ENCODE results near the gene ILF2. TPM values are rescaled to one million over a fixed set of nuclear protein-coding genes. Genes with fewer than 3 reads are reported as not detected.

Gene ILF2
- total and polyA plus RNA-seq, 2 of the 13 experiments (the other 11 are each of a cell fraction or from before 2014, with no cell fraction given) = 292 to 366 TPM

GRCh38 chr1:153626904-153627714 lies 43.7 kb downstream of the ILF2 start, which contains the start of gene S100A13 (continued):
- TF ChIP-seq, protein P1, sequence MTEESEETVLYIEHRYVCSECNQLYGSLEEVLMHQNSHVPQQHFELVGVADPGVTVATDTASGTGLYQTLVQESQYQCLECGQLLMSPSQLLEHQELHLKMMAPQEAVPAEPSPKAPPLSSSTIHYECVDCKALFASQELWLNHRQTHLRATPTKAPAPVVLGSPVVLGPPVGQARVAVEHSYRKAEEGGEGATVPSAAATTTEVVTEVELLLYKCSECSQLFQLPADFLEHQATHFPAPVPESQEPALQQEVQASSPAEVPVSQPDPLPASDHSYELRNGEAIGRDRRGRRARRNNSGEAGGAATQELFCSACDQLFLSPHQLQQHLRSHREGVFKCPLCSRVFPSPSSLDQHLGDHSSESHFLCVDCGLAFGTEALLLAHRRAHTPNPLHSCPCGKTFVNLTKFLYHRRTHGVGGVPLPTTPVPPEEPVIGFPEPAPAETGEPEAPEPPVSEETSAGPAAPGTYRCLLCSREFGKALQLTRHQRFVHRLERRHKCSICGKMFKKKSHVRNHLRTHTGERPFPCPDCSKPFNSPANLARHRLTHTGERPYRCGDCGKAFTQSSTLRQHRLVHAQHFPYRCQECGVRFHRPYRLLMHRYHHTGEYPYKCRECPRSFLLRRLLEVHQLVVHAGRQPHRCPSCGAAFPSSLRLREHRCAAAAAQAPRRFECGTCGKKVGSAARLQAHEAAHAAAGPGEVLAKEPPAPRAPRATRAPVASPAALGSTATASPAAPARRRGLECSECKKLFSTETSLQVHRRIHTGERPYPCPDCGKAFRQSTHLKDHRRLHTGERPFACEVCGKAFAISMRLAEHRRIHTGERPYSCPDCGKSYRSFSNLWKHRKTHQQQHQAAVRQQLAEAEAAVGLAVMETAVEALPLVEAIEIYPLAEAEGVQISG (CRISPR knock-in tag; IDR thresholded peaks at IDR 0.05) = no peak; the same call in 1 of the 2 replicates
- TF ChIP-seq ETV6 (CRISPR knock-in tag; conservative IDR thresholded peaks at IDR 0.05) = no peak
- TF ChIP-seq ZNF264 (CRISPR knock-in tag; IDR thresholded peaks at IDR 0.05) = no peak
- TF ChIP-seq ARNT (IDR thresholded peaks at IDR 0.05) = no peak
- TF ChIP-seq ZNF790 (CRISPR knock-in tag; IDR thresholded peaks at IDR 0.05; ENCODE audit: borderline replicate concordance) = peak; percentile 42; the same call in 1 of the 2 replicates
- TF ChIP-seq, protein P2, sequence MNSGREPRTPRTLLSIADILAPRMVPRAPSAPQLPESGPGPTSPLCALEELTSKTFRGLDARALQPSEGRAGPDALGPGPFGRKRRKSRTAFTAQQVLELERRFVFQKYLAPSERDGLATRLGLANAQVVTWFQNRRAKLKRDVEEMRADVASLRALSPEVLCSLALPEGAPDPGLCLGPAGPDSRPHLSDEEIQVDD (CRISPR knock-in tag; IDR thresholded peaks at IDR 0.05; ENCODE audit: borderline replicate concordance) = 0 out of 2 replicates have a peak, but pooled peaks have one; percentile 27
- TF ChIP-seq MIER3 (CRISPR knock-in tag; IDR thresholded peaks at IDR 0.05; ENCODE audit: borderline replicate concordance) = peak; percentile 35; the same call in 1 of the 2 replicates
- no peak; the same call in 1 of the 2 replicates for TF ChIP-seq MEF2D (CRISPR knock-in tag; IDR thresholded peaks at IDR 0.05)
- peak; percentile 96 for TF ChIP-seq SIX4 (CRISPR knock-in tag; IDR thresholded peaks at IDR 0.05)
- no peak for TF ChIP-seq SMAD9 (CRISPR knock-in tag; IDR thresholded peaks at IDR 0.05)
- TF ChIP-seq, protein P3, sequence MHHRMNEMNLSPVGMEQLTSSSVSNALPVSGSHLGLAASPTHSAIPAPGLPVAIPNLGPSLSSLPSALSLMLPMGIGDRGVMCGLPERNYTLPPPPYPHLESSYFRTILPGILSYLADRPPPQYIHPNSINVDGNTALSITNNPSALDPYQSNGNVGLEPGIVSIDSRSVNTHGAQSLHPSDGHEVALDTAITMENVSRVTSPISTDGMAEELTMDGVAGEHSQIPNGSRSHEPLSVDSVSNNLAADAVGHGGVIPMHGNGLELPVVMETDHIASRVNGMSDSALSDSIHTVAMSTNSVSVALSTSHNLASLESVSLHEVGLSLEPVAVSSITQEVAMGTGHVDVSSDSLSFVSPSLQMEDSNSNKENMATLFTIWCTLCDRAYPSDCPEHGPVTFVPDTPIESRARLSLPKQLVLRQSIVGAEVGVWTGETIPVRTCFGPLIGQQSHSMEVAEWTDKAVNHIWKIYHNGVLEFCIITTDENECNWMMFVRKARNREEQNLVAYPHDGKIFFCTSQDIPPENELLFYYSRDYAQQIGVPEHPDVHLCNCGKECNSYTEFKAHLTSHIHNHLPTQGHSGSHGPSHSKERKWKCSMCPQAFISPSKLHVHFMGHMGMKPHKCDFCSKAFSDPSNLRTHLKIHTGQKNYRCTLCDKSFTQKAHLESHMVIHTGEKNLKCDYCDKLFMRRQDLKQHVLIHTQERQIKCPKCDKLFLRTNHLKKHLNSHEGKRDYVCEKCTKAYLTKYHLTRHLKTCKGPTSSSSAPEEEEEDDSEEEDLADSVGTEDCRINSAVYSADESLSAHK (CRISPR knock-in tag; IDR thresholded peaks at IDR 0.05; ENCODE audit: borderline replicate concordance) = no peak
- no peak for TF ChIP-seq ZNF75D (CRISPR knock-in tag; IDR thresholded peaks at IDR 0.05; ENCODE audit: borderline replicate concordance)
- peak; percentile 23 for TF ChIP-seq CBX1 (IDR thresholded peaks at IDR 0.05; ENCODE audit: low read depth)
- no peak for TF ChIP-seq ATAD3A (CRISPR knock-in tag; IDR thresholded peaks at IDR 0.05)
- TF ChIP-seq REXO4 (CRISPR knock-in tag; IDR thresholded peaks at IDR 0.05; ENCODE audit: borderline replicate concordance) = no peak
- no peak for TF ChIP-seq GLMP (CRISPR knock-in tag; IDR thresholded peaks at IDR 0.05; ENCODE audit: borderline replicate concordance)
- no peak for TF ChIP-seq IRF2 (CRISPR knock-in tag; IDR thresholded peaks at IDR 0.05)
- no peak for TF ChIP-seq ZFP41 (CRISPR knock-in tag; IDR thresholded peaks at IDR 0.05; ENCODE audit: borderline replicate concordance)
